Caki2 (cell line): ENCODE measurements around the gene STRN3. TPM values are rescaled to one million over a fixed set of nuclear protein-coding genes. Genes with fewer than 3 reads are reported as not detected.

Experiments used
- DNase-seq: peaks from one replicate; pipeline ENCODE4 v3.0.0-alpha.2; 2015; ENCODE audit warnings: low read depth
- in situ Hi-C: cut with HindIII; loops from 2 replicates; pipeline ENCODE4 v1.10.0; 2016; ENCODE audit warnings: low sequenced_read_pairs, low pct_unique_long_range_greater_than_20kb, mixed read lengths
- total RNA-seq: library from RNA; depleted of rRNA; stranded (reverse); fragments of >200 nt; shearing (Covaris generic); gene quantifications from 2 replicates; pipeline ENCODE4 v1.2.3, GENCODE V29; 2014; ENCODE audit warnings: low replicate concordance; rRNA removed

Gene STRN3
- total RNA-seq, 1 experiment from 2014 or later = 42.6 TPM

DNA sequence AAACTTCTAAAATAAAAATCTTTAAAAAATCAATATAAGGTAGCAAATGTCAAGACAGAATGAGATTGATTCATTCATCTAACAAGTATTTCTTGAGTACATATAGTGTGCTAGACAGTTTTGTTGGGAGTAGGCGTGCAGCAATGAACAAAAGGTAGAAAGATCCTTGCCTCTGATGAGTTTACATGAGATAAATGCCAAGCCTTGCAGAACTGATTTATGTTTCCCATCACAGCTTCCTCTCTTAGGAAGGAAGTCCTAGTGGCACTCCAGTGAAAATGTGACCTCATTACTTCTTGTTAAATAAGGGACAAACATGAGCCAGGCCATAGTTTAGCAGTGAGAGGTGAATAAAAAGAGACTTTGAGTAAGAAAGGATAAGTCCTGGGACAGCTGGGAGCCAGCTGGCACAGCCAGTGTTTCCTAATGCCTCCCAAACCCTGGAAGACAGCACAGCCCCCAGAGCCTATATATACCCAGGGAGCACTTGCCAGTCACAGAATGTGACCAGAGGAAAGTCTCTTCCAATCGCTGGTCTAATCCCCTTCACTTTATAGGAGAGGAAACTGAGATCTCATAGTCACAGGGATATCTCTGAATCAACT is 156.5 kb downstream of the STRN3 start:
- in situ Hi-C loops = no loop called here
- no peak for DNase-seq

DNA sequence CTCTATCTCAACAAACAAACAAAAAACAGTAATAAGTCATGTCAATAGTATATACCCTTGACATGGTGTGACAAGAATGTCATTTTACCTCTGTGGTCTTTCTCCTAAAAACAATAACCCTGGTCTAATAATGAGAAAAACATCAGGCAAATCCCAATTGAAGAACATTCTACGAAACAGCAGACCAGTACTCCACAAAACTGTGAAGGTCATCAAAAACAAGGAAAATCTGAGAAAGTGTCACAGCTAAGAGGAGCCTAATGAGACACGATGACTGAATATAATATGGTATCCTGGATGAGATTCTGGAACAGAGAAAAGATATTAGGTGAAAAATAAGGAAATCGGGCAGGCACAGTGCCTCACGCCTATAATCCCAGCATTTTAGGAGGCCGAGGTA is 157.4 kb downstream of the STRN3 start:
- DNase-seq = no peak
- in situ Hi-C loops = no loop called here

GRCh38 chr14:30864934-30865333 is 161.2 kb downstream of the STRN3 start:
- in situ Hi-C loops = no loop called here
- no peak for DNase-seq

DNA sequence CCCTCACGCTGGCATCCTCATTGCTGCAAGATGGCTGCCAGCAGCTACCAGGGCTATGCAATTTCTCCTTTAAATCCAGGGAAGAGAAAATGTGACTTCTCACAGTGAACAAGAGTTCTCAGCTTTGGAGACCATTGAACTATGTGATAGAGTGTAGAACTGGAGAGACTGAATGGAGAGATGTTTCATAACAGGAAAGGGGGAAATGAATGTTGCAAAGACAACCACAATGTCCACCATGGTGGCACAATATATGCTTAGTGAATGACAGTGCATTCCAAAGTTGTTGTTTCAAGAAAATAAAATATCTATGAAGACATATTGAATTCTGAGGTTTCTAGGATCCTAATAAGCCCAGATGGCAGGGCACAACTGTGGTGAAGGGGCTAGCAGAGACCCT is 165.0 kb downstream of the STRN3 start:
- DNase-seq = no peak
- in situ Hi-C loops = no loop called here

DNA sequence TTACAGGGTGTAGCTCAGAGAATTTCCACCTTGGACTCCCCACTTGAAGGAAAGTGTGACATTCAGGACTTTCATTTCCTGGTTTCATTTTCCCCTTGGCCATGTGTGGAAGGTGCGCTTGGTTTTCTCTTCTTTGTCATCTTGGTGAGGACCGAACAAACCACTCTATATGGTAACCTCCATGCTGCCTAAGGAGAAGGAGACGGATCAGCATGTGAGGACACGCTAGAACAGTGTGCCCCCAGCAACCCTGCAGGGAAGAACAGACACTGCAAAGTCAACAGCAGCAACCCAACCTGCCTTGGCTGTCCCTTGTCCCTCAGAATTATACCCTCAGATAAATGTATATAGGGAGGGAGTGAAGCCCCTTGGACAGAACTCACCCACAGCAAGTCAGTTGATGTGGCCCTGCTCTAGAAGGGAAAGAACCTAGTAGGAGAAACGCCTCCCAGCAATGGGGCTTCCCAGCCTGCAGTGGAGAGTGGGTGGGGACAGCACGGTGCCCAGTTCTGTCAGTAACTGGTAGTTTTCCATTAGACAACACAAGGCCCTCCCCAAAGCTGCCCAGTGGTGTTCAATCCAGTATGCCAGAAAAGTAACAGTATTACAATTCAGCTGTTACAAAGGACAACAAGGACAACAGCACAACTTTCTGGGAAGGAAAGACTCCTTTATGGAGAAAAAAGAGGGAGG is 170.7 kb downstream of the STRN3 start:
- in situ Hi-C loops = no loop called here
- DNase-seq = no peak

GRCh38 chr14:30854492-30854891 is 171.7 kb downstream of the STRN3 start:
- DNase-seq = no peak
- in situ Hi-C loops = no loop called here

- in situ Hi-C loops = no loop called here
- no peak for DNase-seq
Measured at GRCh38 chr14:30853946-30854345, 172.2 kb downstream of the STRN3 start.

DNA sequence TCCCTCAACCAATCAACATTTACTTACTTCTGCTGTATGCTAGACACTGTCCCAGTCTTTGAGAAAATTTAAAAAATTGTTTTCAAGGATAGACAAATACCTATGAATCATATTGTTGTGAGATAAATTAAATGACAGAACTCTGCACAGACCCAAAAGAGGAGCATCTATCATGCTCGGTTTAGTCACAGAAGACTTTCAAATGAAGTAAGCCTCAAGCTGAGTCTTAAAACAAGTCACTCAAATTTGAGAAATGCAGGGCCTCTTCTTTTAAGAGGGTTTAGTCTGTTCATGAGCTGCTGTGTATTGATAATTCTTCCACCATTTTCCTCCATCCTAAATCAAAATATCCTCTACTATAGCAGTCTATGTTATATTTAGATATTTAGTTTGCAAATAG is 176.2 kb downstream of the STRN3 start:
- in situ Hi-C loops = no loop called here
- DNase-seq = no peak

DNA sequence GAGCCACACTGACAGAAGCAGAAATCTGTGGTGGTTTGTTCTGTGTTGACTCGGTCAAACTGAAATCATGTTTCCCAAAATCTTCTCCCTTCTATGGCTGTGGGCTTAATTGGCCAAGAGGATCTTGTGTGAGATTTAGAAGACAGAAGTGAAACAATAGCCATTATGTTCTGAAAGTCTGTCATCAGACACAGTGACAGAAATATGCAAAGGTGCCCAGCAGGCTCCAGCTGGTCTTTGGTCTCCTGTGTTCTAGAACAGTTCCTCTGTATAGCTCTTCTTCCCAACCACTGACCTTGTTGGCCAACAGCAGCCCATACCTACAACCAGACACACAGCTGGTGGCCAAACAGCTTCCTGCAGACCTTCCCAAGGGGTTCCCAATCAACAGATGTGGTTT is 176.8 kb downstream of the STRN3 start:
- DNase-seq = no peak
- in situ Hi-C loops = no loop called here

DNA sequence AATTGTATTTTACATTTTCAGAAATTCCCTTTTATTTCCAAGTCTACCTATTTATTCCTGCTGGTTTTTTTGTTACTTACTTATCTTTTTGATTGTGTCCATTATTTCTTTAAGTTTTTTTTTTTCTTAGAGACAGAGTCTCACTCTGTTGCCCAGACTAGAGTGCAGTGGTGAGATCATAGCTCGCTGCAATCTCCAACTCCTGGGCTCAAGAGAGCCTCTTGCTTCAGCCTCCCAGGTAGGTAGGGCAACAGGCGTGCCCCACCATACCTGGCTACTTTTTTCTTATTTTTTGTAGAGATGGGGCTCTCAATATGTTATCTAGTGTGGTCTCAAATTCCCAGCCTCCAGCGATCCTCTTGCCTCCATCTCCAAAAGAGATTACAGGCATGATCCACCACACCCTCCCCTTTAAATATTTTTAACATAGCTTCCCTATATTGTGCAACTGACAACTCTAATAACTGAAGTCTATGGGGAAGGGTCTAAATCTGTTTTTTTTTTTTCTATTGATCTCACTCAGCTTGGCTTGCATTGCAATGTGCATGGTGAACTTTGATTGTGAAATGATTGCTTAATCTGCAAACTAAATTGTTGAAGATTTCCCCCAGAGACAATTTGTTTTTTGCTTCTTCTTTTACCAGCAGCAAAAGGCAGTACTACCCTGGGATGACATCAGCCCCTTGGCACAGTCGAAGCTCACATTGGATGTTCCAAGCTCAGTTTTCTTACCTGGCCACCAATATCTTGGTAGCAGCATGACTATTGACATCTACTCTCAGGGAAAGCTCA is 177.5 kb downstream of the STRN3 start:
- in situ Hi-C loops = no loop called here
- no peak for DNase-seq

Other genes with a start within 250 kb of the STRN3 start
- gene COCH, start 151.8 kb downstream of the STRN3 start, total RNA-seq = 2.2 and 2.7 TPM in 2 replicates
- gene AP4S1, start 730 bp downstream of the STRN3 start, total RNA-seq = 13.1 and 23.7 TPM in 2 replicates
- gene HECTD1, start 181.4 kb upstream of the STRN3 start, total RNA-seq = 76.3 and 78.6 TPM in 2 replicates